Measurements from ENCODE around the gene ALDH3B2.

GRCh38 chr11:67628710-67629385 is 45.6 kb downstream of the ALDH3B2 start:
- TF ChIP-seq EZH2 (IDR thresholded peaks at IDR 0.05; ENCODE audit: low read depth, unreplicated experiment) (no peak), CTCF (conservative IDR thresholded peaks at IDR 0.05; ENCODE audit: low read depth in 2 of 2) (no peak)
